IMR-90 (cell line): ENCODE results near the gene NINJ2. TPM values are rescaled to one million over a fixed set of nuclear protein-coding genes. Genes with fewer than 3 reads are reported as not detected.

Experiments
- ATAC-seq: fragments of 200-7000 bp; cut with Tn5 transposase; 2 replicates; pipeline ENCODE4 v1.9.1; 2020; ENCODE audit warnings: low read depth, mild to moderate bottlenecking, moderate library complexity
- BruUV-seq: library from RNA; stranded (reverse); fragments of 400-500 nt; replicated peaks from 2 replicates; lab custom pipeline; 2021; lab: Mats Ljungman, UMichigan
- CTCF ChIA-PET: fragments of 300-600 bp; formaldehyde crosslinking; extraction: SDS; loops from one replicate; lab custom pipeline; 2021; ENCODE audit warnings: antibody characterized with exemption; lab: Yijun Ruan, JAX
- POLR2A ChIA-PET: fragments of 300-600 bp; sonication (Branson Sonifier 250); formaldehyde crosslinking; loops from one replicate; lab custom pipeline; 2022; ENCODE audit warnings: antibody characterized with exemption; ENCODE audit not compliant: unreplicated experiment; lab: Charles Lee
- DNase-seq: peaks from one replicate; pipeline ENCODE4 v3.0.0; 2013
- H2AFZ ChIP-seq: replicated peaks from 2 replicates; pipeline ENCODE3; 2013; ENCODE audit warnings: low read length, mild to moderate bottlenecking; ENCODE audit not compliant: poor library complexity
- H2AK5ac ChIP-seq: 2 replicates; pipeline ENCODE4 v1.6.1; 2013; ENCODE audit warnings: low read depth, low read length, inconsistent platforms
- H2AK9ac ChIP-seq: replicated peaks from 2 replicates; pipeline ENCODE3; 2013; ENCODE audit warnings: mild to moderate bottlenecking, low read depth, low read length, moderate library complexity; ENCODE audit not compliant: poor library complexity
- H2BK120ac ChIP-seq: 2 replicates; pipeline ENCODE4 v1.6.1; 2013; ENCODE audit warnings: low read depth, low read length, inconsistent platforms
- H2BK15ac ChIP-seq: 3 replicates; pipeline ENCODE4 v1.6.1; 2013; ENCODE audit warnings: low read depth, low read length, inconsistent platforms
- H2BK20ac ChIP-seq: 2 replicates; pipeline ENCODE4 v1.6.1; 2013; ENCODE audit warnings: low read depth, mild to moderate bottlenecking, inconsistent platforms, low read length, moderate library complexity
- H2BK5ac ChIP-seq: 2 replicates; pipeline ENCODE4 v1.6.1; 2013; ENCODE audit warnings: mild to moderate bottlenecking, low read depth, low read length, inconsistent platforms; ENCODE audit not compliant: poor library complexity, severe bottlenecking
- H3K14ac ChIP-seq: replicated peaks from 2 replicates; pipeline ENCODE4 v1.6.1; 2013; ENCODE audit warnings: low read depth, low read length, inconsistent platforms
- H3K18ac ChIP-seq: 2 replicates; pipeline ENCODE4 v1.6.1; 2013; ENCODE audit warnings: low read depth, low read length, control low read depth
- H3K23ac ChIP-seq: 2 replicates; pipeline ENCODE4 v1.6.1; 2013; ENCODE audit warnings: low read depth, low read length, inconsistent platforms
- H3K27ac ChIP-seq: 2 replicates; pipeline ENCODE4 v1.5.1; 2013; ENCODE audit warnings: mild to moderate bottlenecking, control low read depth, low read length; ENCODE audit not compliant: insufficient read depth
- H3K27me3 ChIP-seq: 2 replicates; pipeline ENCODE4 v1.6.1; 2013; ENCODE audit warnings: low read length; ENCODE audit not compliant: control insufficient read depth, insufficient read depth
- H3K36me3 ChIP-seq: 2 replicates; pipeline ENCODE4 v1.6.1; 2013; ENCODE audit warnings: low read length, mixed read lengths; ENCODE audit not compliant: control insufficient read depth, insufficient read depth
- H3K4ac ChIP-seq: 2 replicates; pipeline ENCODE4 v1.6.1; 2013; ENCODE audit warnings: low read depth, low read length, inconsistent platforms
- H3K4me1 ChIP-seq: 2 replicates; pipeline ENCODE4 v1.6.1; 2013; ENCODE audit warnings: low read length, mixed read lengths; ENCODE audit not compliant: control insufficient read depth, insufficient read depth
- H3K4me2 ChIP-seq: 2 replicates; pipeline ENCODE4 v1.6.1; 2013; ENCODE audit warnings: low read depth, mild to moderate bottlenecking, control low read depth, low read length, moderate library complexity
- H3K4me3 ChIP-seq: 2 replicates; pipeline ENCODE4 v1.5.1; 2013; ENCODE audit warnings: low read depth, mild to moderate bottlenecking, control low read depth, low read length, moderate library complexity; ENCODE audit not compliant: insufficient read depth
- H3K56ac ChIP-seq: 2 replicates; pipeline ENCODE4 v1.6.1; 2013; ENCODE audit warnings: low read length, inconsistent platforms; ENCODE audit not compliant: insufficient read depth; ENCODE audit errors: extremely low read depth
- H3K79me1 ChIP-seq, 2 experiments: 2 replicates each; pipeline ENCODE4 v1.6.1; 2013; ENCODE audit warnings: low read length in 2 of 2, inconsistent platforms in 1 of 2, low read depth in 1 of 2
- H3K9ac ChIP-seq: 2 replicates; pipeline ENCODE4 v1.6.1; 2013; ENCODE audit warnings: low read depth, low read length, control low read depth
- H3K9me1 ChIP-seq: 2 replicates; pipeline ENCODE4 v1.6.1; 2013; ENCODE audit warnings: low read length, inconsistent platforms; ENCODE audit not compliant: insufficient read depth
- H3K9me3 ChIP-seq: 2 replicates; pipeline ENCODE4 v1.6.1; 2013; ENCODE audit warnings: low read length; ENCODE audit not compliant: control insufficient read depth, insufficient read depth
- H4K20me1 ChIP-seq: 2 replicates; pipeline ENCODE4 v1.6.1; 2013; ENCODE audit warnings: low read length, inconsistent platforms; ENCODE audit not compliant: insufficient read depth
- H4K5ac ChIP-seq: 2 replicates; pipeline ENCODE4 v1.6.1; 2013; ENCODE audit warnings: mild to moderate bottlenecking, low read depth, low read length, control low read depth
- H4K8ac ChIP-seq, 2 experiments: 2 replicates each; pipeline ENCODE4 v1.6.1; 2013; ENCODE audit warnings: low read depth in 2 of 2, low read length in 2 of 2, control low read depth in 1 of 2, inconsistent platforms in 1 of 2
- H4K91ac ChIP-seq: 2 replicates; pipeline ENCODE4 v1.6.1; 2013; ENCODE audit warnings: low read depth, low read length, inconsistent platforms; ENCODE audit not compliant: insufficient read depth
- BHLHE40 ChIP-seq: fragments of 150-350 bp; IDR thresholded peaks from 2 replicates; pipeline ENCODE4 v1.6.1; 2016; ENCODE audit warnings: mild to moderate bottlenecking, low read depth, low read length
- CEBPB ChIP-seq: IDR thresholded peaks from 2 replicates; pipeline ENCODE4 v1.6.1; 2012; ENCODE audit warnings: low read depth, low read length, improper control_type of control experiment
- CHD1 ChIP-seq: IDR thresholded peaks from 2 replicates; pipeline ENCODE4 v1.6.1; 2012; ENCODE audit warnings: low read depth, low read length, improper control_type of control experiment
- FOS ChIP-seq: fragments of 150-350 bp; IDR thresholded peaks from 2 replicates; pipeline ENCODE4 v1.6.1; 2016; ENCODE audit warnings: low read depth, low read length
- MAFK ChIP-seq: IDR thresholded peaks from 2 replicates; pipeline ENCODE4 v1.6.1; 2012; ENCODE audit warnings: low read depth, low read length, improper control_type of control experiment
- MAZ ChIP-seq: IDR thresholded peaks from 2 replicates; pipeline ENCODE4 v1.6.1; 2012; ENCODE audit warnings: low read depth, mild to moderate bottlenecking, low read length, improper control_type of control experiment, moderate library complexity, borderline replicate concordance
- MXI1 ChIP-seq: IDR thresholded peaks from 2 replicates; pipeline ENCODE4 v1.6.1; 2012; ENCODE audit warnings: low read depth, mild to moderate bottlenecking, low read length, moderate library complexity, borderline replicate concordance
- NFE2L2 ChIP-seq: fragments of 150-350 bp; IDR thresholded peaks from 2 replicates; pipeline ENCODE4 v1.6.1; 2016; ENCODE audit warnings: low read depth, mild to moderate bottlenecking, low read length
- POLR2A ChIP-seq: IDR thresholded peaks from 2 replicates; pipeline ENCODE4 v1.6.1; 2012; ENCODE audit warnings: mild to moderate bottlenecking, low read depth, low read length
- RAD21 ChIP-seq: IDR thresholded peaks from 2 replicates; pipeline ENCODE4 v1.6.1; 2012; ENCODE audit warnings: low read length, improper control_type of control experiment
- RCOR1 ChIP-seq: IDR thresholded peaks from 2 replicates; pipeline ENCODE4 v1.6.1; 2012; ENCODE audit warnings: mild to moderate bottlenecking, low read length, improper control_type of control experiment; ENCODE audit not compliant: insufficient replicate concordance
- RFX5 ChIP-seq: IDR thresholded peaks from 2 replicates; pipeline ENCODE4 v1.8.0; 2012; ENCODE audit warnings: low read depth, mild to moderate bottlenecking, low read length, moderate library complexity
- SMC3 ChIP-seq: fragments of 150-350 bp; IDR thresholded peaks from 2 replicates; pipeline ENCODE4 v1.6.1; 2016; ENCODE audit warnings: low read depth, mild to moderate bottlenecking, antibody characterized with exemption, low read length, moderate library complexity
- WGBS, 2 experiments: methylation state at CpG; one replicate each; pipeline versions ENCODE4 v1.1.5 to v1.1.7; 2013; ENCODE audit warnings: missing lambda C conversion rate in 2 of 2; ENCODE audit not compliant: insufficient read length in 1 of 2; ENCODE audit errors: extremely low coverage in 2 of 2; 5-methylcytosine and 5-hydroxymethylcytosine counted together
- dilution Hi-C: fragments of 300-500 bp; cut with HindIII; formaldehyde crosslinking; loops from one replicate; pipeline ENCODE4 v1.14.3; 2018; ENCODE audit warnings: low sequenced_read_pairs; ENCODE audit not compliant: unreplicated experiment
- in situ Hi-C: fragments of 300-500 bp; cut with MboI; formaldehyde crosslinking; loops from 3 replicates; pipeline ENCODE4 v1.14.3; 2019; ENCODE audit warnings: low sequenced_read_pairs, inconsistent platforms, mixed read lengths
- intact Hi-C: fragments of 100-400 bp; cut with micrococcal nuclease; formaldehyde crosslinking; loops from 2 replicates; pipeline ENCODE4 v1.10.0; 2022
- polyA plus RNA-seq, 3 experiments: library from polyadenylated mRNA; depleted of rRNA; stranded (reverse); fragments of >200 nt; gene quantifications; 2 replicates each; pipeline ENCODE4 v1.2.3, GENCODE V29; 2012; ENCODE audit warnings: low replicate concordance in 1 of 3
- total RNA-seq: library from RNA; depleted of rRNA; stranded (reverse); fragments of >200 nt; gene quantifications from 2 replicates; pipeline ENCODE4 v1.2.3, GENCODE V29; 2012
- TF ChIP-seq, protein P1 (sequence below): fragments of 150-350 bp; IDR thresholded peaks from 2 replicates; pipeline ENCODE4 v1.6.1; 2017; ENCODE audit warnings: mild to moderate bottlenecking, antibody characterized with exemption, low read length, low read depth
- TF ChIP-seq, protein P2 (sequence below): fragments of 150-350 bp; IDR thresholded peaks from 2 replicates; pipeline ENCODE4 v1.6.1; 2016; ENCODE audit warnings: low read depth, mild to moderate bottlenecking, low read length, moderate library complexity, borderline replicate concordance
- TF ChIP-seq, protein P3 (sequence below): conservative IDR thresholded peaks from 2 replicates; pipeline ENCODE4 v1.5.1; 2012; ENCODE audit warnings: mild to moderate bottlenecking, low read depth, low read length, improper control_type of control experiment

The NINJ2 gene
- total and polyA plus RNA-seq, 2 of the 4 experiments (the other 2 are of a cell fraction), result not detected

DNA sequence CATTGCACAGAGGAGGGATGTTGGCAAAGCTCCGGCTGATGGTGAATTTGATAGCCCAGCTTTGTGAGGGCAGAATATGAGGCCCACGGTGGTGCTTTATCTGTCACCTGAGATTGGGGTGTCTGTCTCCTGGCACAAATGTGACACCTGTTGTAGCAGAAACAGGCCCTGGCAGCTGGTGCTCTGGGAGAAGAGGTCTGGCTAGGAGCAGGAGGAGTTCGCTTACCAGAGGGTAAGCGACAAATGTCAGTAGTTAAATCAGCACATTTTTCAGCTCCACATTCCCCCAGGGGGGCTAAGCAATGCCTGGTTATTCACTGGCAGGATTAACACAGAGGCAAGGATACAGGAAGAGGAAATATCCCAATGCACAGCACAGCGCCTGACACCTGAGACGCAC, 132.4 kb downstream of the NINJ2 start:
- no TSS peak for BruUV-seq
- H3K56ac ChIP-seq, result no peak overlapping the region
- H3K14ac ChIP-seq, result no peak overlapping the region
- H3K18ac ChIP-seq, result no peak overlapping the region
- DNase-seq, result no peak
- no peak overlapping the region for H2BK5ac ChIP-seq
- CTCF ChIA-PET, result no interaction called here
- no peak overlapping the region for H2AFZ ChIP-seq
- peaks cover 4% of the 10 kb centered on the region; the same call in 1 of the 2 replicates for H3K4me1 ChIP-seq
- no peak overlapping the region for H3K23ac ChIP-seq
- no peaks in the 10 kb centered on the region for H4K20me1 ChIP-seq
- H3K9me1 ChIP-seq, result 0 out of 2 replicates have a peak, but pooled peaks cover 2% of the 10 kb centered on the region
- in situ Hi-C loops (no loop called here), intact Hi-C loops (no loop called here), dilution Hi-C loops (no loop called here)
- H3K4me3 ChIP-seq, result no peak overlapping the region
- H3K36me3 ChIP-seq, result no peaks in the 10 kb centered on the region
- H3K27me3 ChIP-seq, result peaks cover 49% of the 10 kb centered on the region
- TF ChIP-seq RAD21 (no peak), MAFK (no peak), CHD1 (no peak), RCOR1 (no peak), BHLHE40 (no peak), MXI1 (no peak), RFX5 (no peak), SMC3 (no peak), MAZ (no peak), FOS (no peak), CEBPB (no peak), POLR2A (no peak), NFE2L2 (no peak)
- TF ChIP-seq, protein P1, sequence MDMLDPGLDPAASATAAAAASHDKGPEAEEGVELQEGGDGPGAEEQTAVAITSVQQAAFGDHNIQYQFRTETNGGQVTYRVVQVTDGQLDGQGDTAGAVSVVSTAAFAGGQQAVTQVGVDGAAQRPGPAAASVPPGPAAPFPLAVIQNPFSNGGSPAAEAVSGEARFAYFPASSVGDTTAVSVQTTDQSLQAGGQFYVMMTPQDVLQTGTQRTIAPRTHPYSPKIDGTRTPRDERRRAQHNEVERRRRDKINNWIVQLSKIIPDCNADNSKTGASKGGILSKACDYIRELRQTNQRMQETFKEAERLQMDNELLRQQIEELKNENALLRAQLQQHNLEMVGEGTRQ, result no peak
- TF ChIP-seq, protein P2, sequence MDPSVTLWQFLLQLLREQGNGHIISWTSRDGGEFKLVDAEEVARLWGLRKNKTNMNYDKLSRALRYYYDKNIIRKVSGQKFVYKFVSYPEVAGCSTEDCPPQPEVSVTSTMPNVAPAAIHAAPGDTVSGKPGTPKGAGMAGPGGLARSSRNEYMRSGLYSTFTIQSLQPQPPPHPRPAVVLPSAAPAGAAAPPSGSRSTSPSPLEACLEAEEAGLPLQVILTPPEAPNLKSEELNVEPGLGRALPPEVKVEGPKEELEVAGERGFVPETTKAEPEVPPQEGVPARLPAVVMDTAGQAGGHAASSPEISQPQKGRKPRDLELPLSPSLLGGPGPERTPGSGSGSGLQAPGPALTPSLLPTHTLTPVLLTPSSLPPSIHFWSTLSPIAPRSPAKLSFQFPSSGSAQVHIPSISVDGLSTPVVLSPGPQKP, result no peak
- TF ChIP-seq, protein P3, sequence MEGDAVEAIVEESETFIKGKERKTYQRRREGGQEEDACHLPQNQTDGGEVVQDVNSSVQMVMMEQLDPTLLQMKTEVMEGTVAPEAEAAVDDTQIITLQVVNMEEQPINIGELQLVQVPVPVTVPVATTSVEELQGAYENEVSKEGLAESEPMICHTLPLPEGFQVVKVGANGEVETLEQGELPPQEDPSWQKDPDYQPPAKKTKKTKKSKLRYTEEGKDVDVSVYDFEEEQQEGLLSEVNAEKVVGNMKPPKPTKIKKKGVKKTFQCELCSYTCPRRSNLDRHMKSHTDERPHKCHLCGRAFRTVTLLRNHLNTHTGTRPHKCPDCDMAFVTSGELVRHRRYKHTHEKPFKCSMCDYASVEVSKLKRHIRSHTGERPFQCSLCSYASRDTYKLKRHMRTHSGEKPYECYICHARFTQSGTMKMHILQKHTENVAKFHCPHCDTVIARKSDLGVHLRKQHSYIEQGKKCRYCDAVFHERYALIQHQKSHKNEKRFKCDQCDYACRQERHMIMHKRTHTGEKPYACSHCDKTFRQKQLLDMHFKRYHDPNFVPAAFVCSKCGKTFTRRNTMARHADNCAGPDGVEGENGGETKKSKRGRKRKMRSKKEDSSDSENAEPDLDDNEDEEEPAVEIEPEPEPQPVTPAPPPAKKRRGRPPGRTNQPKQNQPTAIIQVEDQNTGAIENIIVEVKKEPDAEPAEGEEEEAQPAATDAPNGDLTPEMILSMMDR, result no peak
- H3K9me3 ChIP-seq, result peaks cover 3% of the 10 kb centered on the region; the same call in 1 of the 2 replicates
- no peaks in the 10 kb centered on the region for H3K79me1 ChIP-seq
- no peak overlapping the region for H2AK5ac ChIP-seq
- no peak overlapping the region for H3K4ac ChIP-seq
- H2BK15ac ChIP-seq, result no peak overlapping the region
- H4K5ac ChIP-seq, result no peak overlapping the region
- H2AK9ac ChIP-seq, result no peak overlapping the region
- H3K4me2 ChIP-seq, result no peak overlapping the region
- no peak overlapping the region for H3K9ac ChIP-seq
- H2BK120ac ChIP-seq, result no peak overlapping the region
- ATAC-seq, result no peak
- POLR2A ChIA-PET, result no interaction called here
- H4K91ac ChIP-seq, result no peak overlapping the region
- WGBS, 2 experiments, result 77% methylated on average over 2 of the region's 6 CpGs; no CpG with 5 or more reads in 1 of the 2 experiments
- no peak overlapping the region for H3K27ac ChIP-seq
- no peak overlapping the region for H4K8ac ChIP-seq
- H2BK20ac ChIP-seq, result no peak overlapping the region
